Measurements from ENCODE around the gene PCAT6.

DNA sequence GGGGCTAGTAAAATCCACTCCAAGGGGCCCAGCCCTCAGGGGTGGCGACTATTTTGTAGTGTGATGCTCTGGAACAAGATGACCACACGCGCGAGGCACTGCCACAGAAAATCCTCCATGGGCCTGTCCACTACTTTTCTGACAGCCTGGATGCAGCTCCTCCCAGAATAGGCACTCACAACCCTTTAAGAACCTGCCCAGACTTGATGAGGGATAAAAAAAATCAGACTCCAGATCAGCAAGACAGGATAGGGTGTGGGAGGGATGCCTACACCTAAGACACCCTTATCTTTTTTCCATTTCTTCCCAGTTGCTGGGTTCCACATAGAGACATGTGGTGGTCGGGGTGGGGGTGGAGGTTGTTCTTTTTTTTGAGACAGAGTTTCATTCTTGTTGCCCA, 33.5 kb downstream of the PCAT6 start:
- TF ChIP-seq EZH2 (IDR thresholded peaks at IDR 0.05; ENCODE audit: low read depth, low read length, severe bottlenecking) (no peak), MAX (IDR thresholded peaks at IDR 0.05) (no peak), CTCF (IDR thresholded peaks at IDR 0.05; ENCODE audit: control extremely low read depth in 1 of 3, insufficient read depth in 1 of 3, low read depth in 1 of 3, low read length in 3 of 3) (no peak), RAD21 (IDR thresholded peaks at IDR 0.05 in 1 of 2, conservative IDR thresholded peaks at IDR 0.05 in 1 of 2; ENCODE audit: low read depth in 2 of 2, low read length in 2 of 2) (no peak), ATF2 (IDR thresholded peaks at IDR 0.05; ENCODE audit: low read length) (no peak), POLR2A (IDR thresholded peaks at IDR 0.05; ENCODE audit: control extremely low read depth in 1 of 2, low read depth in 2 of 2, low read length in 2 of 2) (no peak), CEBPB (IDR thresholded peaks at IDR 0.05; ENCODE audit: low read depth, low read length) (no peak), SRF (IDR thresholded peaks at IDR 0.05; ENCODE audit: low read depth, low read length) (no peak), SAP30 (IDR thresholded peaks at IDR 0.05; ENCODE audit: insufficient read depth, insufficient replicate concordance, low read length) (no peak), GTF2F1 (IDR thresholded peaks at IDR 0.05; ENCODE audit: borderline replicate concordance, low read depth, low read length) (no peak), SP1 (IDR thresholded peaks at IDR 0.05; ENCODE audit: low read depth, low read length) (no peak), GABPA (IDR thresholded peaks at IDR 0.05; ENCODE audit: borderline replicate concordance, insufficient read depth, low read length) (no peak), BRCA1 (IDR thresholded peaks at IDR 0.05; ENCODE audit: low read depth, low read length) (no peak)
